ENCODE measurements around the gene KCP.

DNA sequence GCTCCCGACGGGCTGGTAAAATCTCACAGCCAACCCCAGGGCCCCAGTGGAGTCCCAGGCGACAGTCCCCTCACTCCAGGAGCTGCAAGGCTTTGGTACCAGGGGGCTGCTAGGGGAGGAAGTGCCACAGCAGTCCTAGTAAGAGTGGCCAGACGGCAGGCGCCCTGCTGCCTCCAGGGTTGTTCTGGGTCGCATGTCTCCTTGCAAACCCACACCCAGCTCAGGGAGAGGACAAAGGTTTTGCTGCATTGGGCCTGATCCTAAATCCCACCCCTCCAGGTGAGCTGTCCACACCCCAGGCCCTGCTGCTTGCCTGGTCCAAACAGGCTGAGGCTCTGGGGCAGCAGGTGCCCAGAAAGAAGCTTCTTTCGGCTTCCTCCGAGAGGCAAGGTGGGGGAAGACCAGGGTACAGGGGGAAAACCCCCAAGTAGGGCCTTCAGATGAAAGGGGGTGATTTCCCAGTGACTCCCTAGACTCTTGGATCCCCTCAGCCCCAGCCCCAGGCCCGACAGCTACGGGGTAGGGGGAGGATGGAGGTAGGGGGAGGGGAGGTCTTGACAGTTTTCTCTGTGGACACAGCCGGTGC is 4.2 kb upstream of the KCP start:
- TF ChIP-seq POLR2A (IDR thresholded peaks at IDR 0.05) = no peak
- TF ChIP-seq, protein P1, sequence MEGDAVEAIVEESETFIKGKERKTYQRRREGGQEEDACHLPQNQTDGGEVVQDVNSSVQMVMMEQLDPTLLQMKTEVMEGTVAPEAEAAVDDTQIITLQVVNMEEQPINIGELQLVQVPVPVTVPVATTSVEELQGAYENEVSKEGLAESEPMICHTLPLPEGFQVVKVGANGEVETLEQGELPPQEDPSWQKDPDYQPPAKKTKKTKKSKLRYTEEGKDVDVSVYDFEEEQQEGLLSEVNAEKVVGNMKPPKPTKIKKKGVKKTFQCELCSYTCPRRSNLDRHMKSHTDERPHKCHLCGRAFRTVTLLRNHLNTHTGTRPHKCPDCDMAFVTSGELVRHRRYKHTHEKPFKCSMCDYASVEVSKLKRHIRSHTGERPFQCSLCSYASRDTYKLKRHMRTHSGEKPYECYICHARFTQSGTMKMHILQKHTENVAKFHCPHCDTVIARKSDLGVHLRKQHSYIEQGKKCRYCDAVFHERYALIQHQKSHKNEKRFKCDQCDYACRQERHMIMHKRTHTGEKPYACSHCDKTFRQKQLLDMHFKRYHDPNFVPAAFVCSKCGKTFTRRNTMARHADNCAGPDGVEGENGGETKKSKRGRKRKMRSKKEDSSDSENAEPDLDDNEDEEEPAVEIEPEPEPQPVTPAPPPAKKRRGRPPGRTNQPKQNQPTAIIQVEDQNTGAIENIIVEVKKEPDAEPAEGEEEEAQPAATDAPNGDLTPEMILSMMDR (IDR thresholded peaks at IDR 0.05) = no peak
- TF ChIP-seq EP300 (IDR thresholded peaks at IDR 0.05) = no peak

Data from ovary (tissue), 3 donors.